CD4-positive, alpha-beta T cell treated with Interleukin-15 for 4 hours (primary cell): Measurements from ENCODE around the gene PBX3.
"Not testable (repeated sequence)": the region's sequence is repeated elsewhere in the genome, so short reads cannot be mapped to it uniquely, and the experiment has no call there.

Source experiments
- DNase-seq: peaks from one replicate; pipeline ENCODE4 v3.0.0-alpha.2; 2020; ENCODE audit warnings: low spot score

Gene PBX3

GRCh38 chr9:125778538-125779219, 31.5 kb downstream of the PBX3 start:
- DNase-seq = not testable (repeated sequence)

GRCh38 chr9:125779220-125779565, 32.0 kb downstream of the PBX3 start:
- DNase-seq = not testable (repeated sequence)

GRCh38 chr9:125782718-125783117, 35.5 kb downstream of the PBX3 start:
- DNase-seq = no peak

GRCh38 chr9:125784286-125785049, 37.3 kb downstream of the PBX3 start:
- no peak for DNase-seq

- no peak for DNase-seq
Measured at GRCh38 chr9:125785248-125785751, 38.1 kb downstream of the PBX3 start.

- no peak for DNase-seq
Measured at GRCh38 chr9:125787715-125788114, 40.5 kb downstream of the PBX3 start.

GRCh38 chr9:125789196-125789595, 42.0 kb downstream of the PBX3 start:
- no peak for DNase-seq

- DNase-seq = no peak
Measured at GRCh38 chr9:125794708-125795107, 47.5 kb downstream of the PBX3 start.

- no peak for DNase-seq
Measured at GRCh38 chr9:125795970-125796596, 48.9 kb downstream of the PBX3 start.

GRCh38 chr9:125797930-125798329, 50.8 kb downstream of the PBX3 start:
- no peak for DNase-seq

- no peak for DNase-seq
Measured at GRCh38 chr9:125803526-125803925, 56.4 kb downstream of the PBX3 start.

GRCh38 chr9:125805057-125805456, 57.9 kb downstream of the PBX3 start:
- DNase-seq = no peak

GRCh38 chr9:125805586-125805985, 58.4 kb downstream of the PBX3 start:
- DNase-seq = no peak

GRCh38 chr9:125807079-125807478, 59.9 kb downstream of the PBX3 start:
- DNase-seq = no peak

- DNase-seq = no peak
Measured at GRCh38 chr9:125810161-125810560, 63.0 kb downstream of the PBX3 start.

- DNase-seq = no peak
Measured at GRCh38 chr9:125811002-125811401, 63.8 kb downstream of the PBX3 start.

GRCh38 chr9:125812403-125812802, 65.2 kb downstream of the PBX3 start:
- no peak for DNase-seq

GRCh38 chr9:125815568-125815967, 68.4 kb downstream of the PBX3 start:
- DNase-seq = no peak

- no peak for DNase-seq
Measured at GRCh38 chr9:125816321-125816720, 69.1 kb downstream of the PBX3 start.

GRCh38 chr9:125820100-125820804, 73.1 kb downstream of the PBX3 start:
- no peak for DNase-seq

GRCh38 chr9:125821078-125821477, 73.9 kb downstream of the PBX3 start:
- DNase-seq = no peak

GRCh38 chr9:125822160-125822559, 75.0 kb downstream of the PBX3 start:
- DNase-seq = no peak
